Fibroblast of lung (primary cell): ENCODE results near the gene NRCAM.

Source experiments
- EZH2 ChIP-seq: IDR thresholded peaks from 2 replicates; pipeline ENCODE4 v1.5.1; 2012; ENCODE audit warnings: low read length, control low read depth, mild to moderate bottlenecking; ENCODE audit errors: missing control alignments
- TF ChIP-seq, protein P1 (sequence below), 2 donors: IDR thresholded peaks in 1 of 2; conservative IDR thresholded peaks in 1 of 2; 1 replicate in 1 of 2; 2 replicates in 1 of 2; pipeline ENCODE4 v1.5.1; 2011 to 2012; ENCODE audit warnings: low read length in 2 of 2, control low read depth in 1 of 2, inconsistent platforms in 1 of 2, low read depth in 1 of 2, mild to moderate bottlenecking in 1 of 2

- TF ChIP-seq, protein P1, sequence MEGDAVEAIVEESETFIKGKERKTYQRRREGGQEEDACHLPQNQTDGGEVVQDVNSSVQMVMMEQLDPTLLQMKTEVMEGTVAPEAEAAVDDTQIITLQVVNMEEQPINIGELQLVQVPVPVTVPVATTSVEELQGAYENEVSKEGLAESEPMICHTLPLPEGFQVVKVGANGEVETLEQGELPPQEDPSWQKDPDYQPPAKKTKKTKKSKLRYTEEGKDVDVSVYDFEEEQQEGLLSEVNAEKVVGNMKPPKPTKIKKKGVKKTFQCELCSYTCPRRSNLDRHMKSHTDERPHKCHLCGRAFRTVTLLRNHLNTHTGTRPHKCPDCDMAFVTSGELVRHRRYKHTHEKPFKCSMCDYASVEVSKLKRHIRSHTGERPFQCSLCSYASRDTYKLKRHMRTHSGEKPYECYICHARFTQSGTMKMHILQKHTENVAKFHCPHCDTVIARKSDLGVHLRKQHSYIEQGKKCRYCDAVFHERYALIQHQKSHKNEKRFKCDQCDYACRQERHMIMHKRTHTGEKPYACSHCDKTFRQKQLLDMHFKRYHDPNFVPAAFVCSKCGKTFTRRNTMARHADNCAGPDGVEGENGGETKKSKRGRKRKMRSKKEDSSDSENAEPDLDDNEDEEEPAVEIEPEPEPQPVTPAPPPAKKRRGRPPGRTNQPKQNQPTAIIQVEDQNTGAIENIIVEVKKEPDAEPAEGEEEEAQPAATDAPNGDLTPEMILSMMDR (conservative IDR thresholded peaks at IDR 0.05 in 1 of 2, IDR thresholded peaks at IDR 0.05 in 1 of 2; ENCODE audit: low read depth in 1 of 2, low read length in 2 of 2) = no peak
- TF ChIP-seq EZH2 = no peak
Measured at GRCh38 chr7:108335269-108335918, 120.8 kb downstream of the NRCAM start.
